GM12892 (cell line): Measurements from ENCODE around the gene GPR180.

Source experiments
- POLR2A ChIP-seq: IDR thresholded peaks from 2 replicates; pipeline ENCODE4 v1.6.1; 2011; ENCODE audit warnings: low read depth, low read length, control low read depth
- POLR2AphosphoS5 ChIP-seq: IDR thresholded peaks from 2 replicates; pipeline ENCODE4 v1.6.1; 2011; ENCODE audit warnings: low read depth, low read length, control low read depth
- TAF1 ChIP-seq: IDR thresholded peaks from 2 replicates; pipeline ENCODE4 v1.6.1; 2011; ENCODE audit warnings: low read depth, mild to moderate bottlenecking, control low read depth, low read length, borderline replicate concordance

DNA sequence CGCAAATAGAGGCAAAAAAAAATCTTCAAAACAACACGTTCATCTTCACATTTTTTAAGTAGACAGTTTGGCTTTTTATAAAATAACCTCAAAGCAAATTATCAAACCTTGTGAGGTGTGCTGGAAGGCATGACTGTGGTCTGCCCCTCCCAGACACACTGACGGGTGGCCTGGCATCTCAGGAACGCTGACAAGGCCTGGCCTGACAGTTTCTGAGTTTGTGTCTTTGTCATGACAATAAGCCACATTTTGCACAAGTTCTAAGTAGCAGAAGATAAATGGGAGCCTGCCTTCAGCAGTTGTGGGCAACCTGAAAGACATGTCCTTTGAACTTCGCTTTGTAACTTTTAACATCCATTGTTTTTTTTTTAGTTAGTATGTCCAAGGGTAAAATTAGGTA lies 72.2 kb downstream of the GPR180 start:
- no peak for TF ChIP-seq POLR2AphosphoS5
- TF ChIP-seq POLR2A, result no peak
- no peak for TF ChIP-seq TAF1
